ENCODE measurements around the gene WDFY3. TPM values are rescaled to one million over a fixed set of nuclear protein-coding genes. Genes with fewer than 3 reads are reported as not detected.

The WDFY3 gene
- total RNA-seq, 1 donor from 2014 or later, result 55.8 TPM

DNA sequence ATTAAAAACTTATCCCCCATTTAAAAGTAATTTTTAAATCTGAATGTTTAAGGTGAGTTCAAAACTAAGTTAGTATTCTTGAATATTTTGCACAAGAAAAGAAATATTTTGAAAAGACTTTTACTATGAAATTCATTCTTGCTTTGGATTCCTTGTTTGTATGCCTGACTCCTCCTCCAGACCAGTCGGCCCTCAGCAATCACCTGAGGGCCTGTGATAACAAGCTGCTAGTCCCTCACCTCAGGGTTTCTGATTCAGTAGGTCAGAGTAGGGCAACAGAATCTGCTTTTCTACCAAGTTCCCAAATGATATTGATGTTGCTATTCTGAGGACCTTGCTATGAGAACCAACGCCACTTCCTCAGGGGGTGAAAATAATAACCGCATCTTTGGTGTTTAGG lies 228.8 kb downstream of the WDFY3 start:
- Histone ChIP-seq H3F3A (ENCODE audit: low read depth) (no peaks in the 10 kb centered on the region), H3K4me2 (no peak overlapping the region), H3K27ac (no peak overlapping the region), H3K9me3 (ENCODE audit: low read depth) (no peaks in the 10 kb centered on the region), H3K36me3 (peaks cover 4% of the 10 kb centered on the region), H2AFZ (replicated peaks) (no peak overlapping the region), H3K27me3 (no peaks in the 10 kb centered on the region), H4K20me1 (ENCODE audit: low read depth) (no peaks in the 10 kb centered on the region), H3K4me3 (no peak overlapping the region), H3K79me2 (ENCODE audit: low read depth) (no peaks in the 10 kb centered on the region), H3K4me1 (no peaks in the 10 kb centered on the region), H3K9ac (no peak overlapping the region)
- no peak overlapping the region for H3K4me3 Mint-ChIP-seq
- TF ChIP-seq CTCF (IDR thresholded peaks at IDR 0.05) (no peak), EZH2phosphoT487 (IDR thresholded peaks at IDR 0.05) (no peak), EZH2 (IDR thresholded peaks at IDR 0.05) (no peak)
- no peak for DNase-seq (ENCODE audit: low spot score)
- H3K36me3 Mint-ChIP-seq, result peaks cover 14% of the 10 kb centered on the region
- H3K27ac Mint-ChIP-seq, result no peak overlapping the region
- H3K27me3 Mint-ChIP-seq (ENCODE audit: insufficient read depth, low read depth), result no peaks in the 10 kb centered on the region
- H3K9me3 Mint-ChIP-seq, result no peaks in the 10 kb centered on the region
- no peaks in the 10 kb centered on the region for H3K4me1 Mint-ChIP-seq

- Histone ChIP-seq H3K27ac (no peak overlapping the region), H3K9me3 (ENCODE audit: low read depth) (no peaks in the 10 kb centered on the region), H3K36me3 (peaks cover 4% of the 10 kb centered on the region), H2AFZ (replicated peaks) (no peak overlapping the region), H3K4me3 (no peak overlapping the region), H3K79me2 (ENCODE audit: low read depth) (no peaks in the 10 kb centered on the region), H3K4me2 (no peak overlapping the region), H3K27me3 (no peaks in the 10 kb centered on the region), H3F3A (ENCODE audit: low read depth) (no peaks in the 10 kb centered on the region), H3K4me1 (no peaks in the 10 kb centered on the region), H4K20me1 (ENCODE audit: low read depth) (no peaks in the 10 kb centered on the region), H3K9ac (no peak overlapping the region)
- H3K27me3 Mint-ChIP-seq (ENCODE audit: insufficient read depth, low read depth), result no peaks in the 10 kb centered on the region
- no peaks in the 10 kb centered on the region for H3K4me1 Mint-ChIP-seq
- no peak for TF ChIP-seq CTCF (IDR thresholded peaks at IDR 0.05)
- DNase-seq (ENCODE audit: low spot score), result no peak
- no peaks in the 10 kb centered on the region for H3K9me3 Mint-ChIP-seq
- no peak overlapping the region for H3K27ac Mint-ChIP-seq
- H3K36me3 Mint-ChIP-seq, result peaks cover 23% of the 10 kb centered on the region
- H3K4me3 Mint-ChIP-seq, result no peak overlapping the region
These were observed 232.5 kb downstream of the WDFY3 start for GRCh38 chr4:84734037-84734436.

DNA sequence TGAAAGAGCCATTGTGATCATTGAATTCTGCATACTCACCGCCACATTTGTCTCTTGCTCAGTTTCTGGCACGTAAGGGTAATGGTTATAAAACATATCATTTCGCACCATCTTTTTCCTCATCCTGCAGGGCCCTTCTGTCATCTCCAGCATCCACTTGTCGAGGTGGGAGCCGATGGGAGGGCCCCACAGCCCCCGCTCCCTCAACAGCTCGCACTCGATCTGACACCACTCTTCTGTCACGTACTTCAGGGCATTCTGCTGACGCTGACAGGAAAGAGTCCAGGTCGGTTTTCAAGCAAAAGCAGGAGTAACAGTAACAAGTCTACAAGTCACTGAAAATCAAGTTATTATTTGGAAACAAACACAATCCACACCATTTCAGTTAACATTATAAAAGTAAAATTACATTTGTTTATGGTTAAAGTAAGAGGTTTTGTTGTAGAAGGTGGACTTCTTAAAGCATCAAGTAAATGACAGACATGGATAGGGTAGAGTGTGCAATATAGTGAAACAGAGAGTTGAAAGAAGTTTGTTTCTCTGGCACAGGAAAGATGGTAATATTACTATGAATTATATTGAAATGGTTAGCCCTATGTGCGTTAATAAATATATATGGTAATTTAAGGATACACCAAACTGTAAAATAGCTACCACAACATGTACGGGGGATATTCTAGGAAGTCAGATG lies 233.0 kb downstream of the WDFY3 start:
- Histone ChIP-seq H3K4me1 (no peaks in the 10 kb centered on the region), H3K9ac (no peak overlapping the region), H3K4me2 (no peak overlapping the region), H3K9me3 (ENCODE audit: low read depth) (no peaks in the 10 kb centered on the region), H2AFZ (replicated peaks) (no peak overlapping the region), H4K20me1 (ENCODE audit: low read depth) (no peaks in the 10 kb centered on the region), H3F3A (ENCODE audit: low read depth) (no peaks in the 10 kb centered on the region), H3K27ac (no peak overlapping the region), H3K79me2 (ENCODE audit: low read depth) (no peaks in the 10 kb centered on the region), H3K27me3 (no peaks in the 10 kb centered on the region), H3K36me3 (peaks cover 4% of the 10 kb centered on the region), H3K4me3 (no peak overlapping the region)
- no peak overlapping the region for H3K27ac Mint-ChIP-seq
- peaks cover 18% of the 10 kb centered on the region for H3K36me3 Mint-ChIP-seq
- H3K9me3 Mint-ChIP-seq, result no peaks in the 10 kb centered on the region
- TF ChIP-seq EZH2phosphoT487 (IDR thresholded peaks at IDR 0.05) (no peak), CTCF (IDR thresholded peaks at IDR 0.05) (no peak), EZH2 (IDR thresholded peaks at IDR 0.05) (no peak)
- no peaks in the 10 kb centered on the region for H3K27me3 Mint-ChIP-seq (ENCODE audit: insufficient read depth, low read depth)
- H3K4me3 Mint-ChIP-seq, result no peak overlapping the region
- no peak for DNase-seq (ENCODE audit: low spot score)
- H3K4me1 Mint-ChIP-seq, result no peaks in the 10 kb centered on the region
